GM18511 (cell line): ENCODE measurements around the gene SSTR3.

Experiments used
- ATAC-seq: cut with Tn5 transposase; IDR thresholded peaks from one replicate; pipeline ENCODE4 v1.9.1; 2021; ENCODE audit warnings: mild to moderate bottlenecking, moderate library complexity; ENCODE audit not compliant: unreplicated experiment

SSTR3 gene

DNA sequence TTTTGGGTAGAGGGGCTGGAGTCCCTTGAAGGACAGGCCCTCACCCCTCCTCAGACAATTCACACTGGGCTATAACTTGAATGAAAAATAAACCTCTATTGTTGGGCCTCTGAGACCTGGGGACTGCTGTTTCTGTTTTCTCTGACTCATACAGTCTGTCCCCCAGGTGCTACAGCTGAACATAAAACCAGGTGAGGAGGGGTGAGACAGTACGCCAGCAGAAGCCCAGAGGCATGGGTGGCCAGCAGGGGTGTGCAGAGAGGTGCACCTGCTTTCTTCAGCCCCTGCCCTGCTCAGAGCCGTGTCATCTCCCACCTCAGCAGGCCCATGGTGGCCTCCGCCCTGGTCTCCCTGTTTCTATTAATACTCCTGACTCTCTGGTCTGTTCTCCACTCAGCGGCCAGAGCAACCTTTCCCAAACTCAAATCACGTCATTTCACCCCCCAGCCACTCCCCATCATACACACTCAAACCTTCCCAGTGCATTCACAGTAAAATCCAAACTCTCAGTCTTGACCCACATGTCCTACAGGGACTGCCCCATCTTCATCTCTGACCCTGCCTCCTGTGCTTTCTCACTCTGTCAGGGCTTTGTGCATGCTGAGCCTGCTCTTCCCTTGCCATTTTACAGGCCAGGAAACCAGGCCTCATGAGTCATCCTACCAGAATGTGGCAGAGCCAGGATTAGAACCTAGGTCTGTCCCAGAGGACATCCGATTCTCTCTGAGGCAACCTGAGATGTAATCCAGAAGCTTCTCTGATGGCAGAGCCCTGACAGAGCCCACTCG is 57.2 kb downstream of the SSTR3 start:
- ATAC-seq: no peak
